Natural killer cell (primary cell): ENCODE measurements around the gene WDR36. TPM values are rescaled to one million over a fixed set of nuclear protein-coding genes. Genes with fewer than 3 reads are reported as not detected.

Source experiments
- ATAC-seq, 3 donors: fragments of 150-1000 bp in 2 of 3; fragments of 200-7000 bp in 1 of 3; cut with Tn5 transposase; 1 replicate in 1 of 3; 2 replicates in 2 of 3; pipeline ENCODE4 v1.10.0; 2021; ENCODE audit warnings: mild to moderate bottlenecking in 2 of 3, moderate library complexity in 2 of 3
- DNase-seq, 2 donors: peaks; one replicate each; pipeline versions ENCODE4 v3.0.0 to v3.0.0-alpha.2; 2013 to 2021; ENCODE audit warnings: mixed read lengths in 1 of 2
- H3K27ac ChIP-seq: one replicate; pipeline ENCODE4 v1.5.1; 2013; ENCODE audit warnings: mild to moderate bottlenecking, low read length
- H3K27me3 ChIP-seq: one replicate; pipeline ENCODE4 v1.6.1; 2013; ENCODE audit warnings: low read length; ENCODE audit not compliant: control insufficient read depth, insufficient read depth
- H3K36me3 ChIP-seq: one replicate; pipeline ENCODE4 v1.6.1; 2013; ENCODE audit warnings: low read length; ENCODE audit not compliant: control insufficient read depth, insufficient read depth
- H3K4me1 ChIP-seq: one replicate; pipeline ENCODE4 v1.6.1; 2013; ENCODE audit warnings: low read length; ENCODE audit not compliant: control insufficient read depth, insufficient read depth
- H3K4me3 ChIP-seq: one replicate; pipeline ENCODE4 v1.5.1; 2013; ENCODE audit warnings: low read length
- H3K9me3 ChIP-seq: one replicate; pipeline ENCODE4 v1.6.1; 2013; ENCODE audit warnings: low read length; ENCODE audit not compliant: control insufficient read depth, insufficient read depth
- H3K27ac Mint-ChIP-seq, 2 donors: one replicate each; pipeline ENCODE4 v1.8.0; 2022; ENCODE audit warnings: mild to moderate bottlenecking in 2 of 2, mixed read lengths in 2 of 2, moderate library complexity in 1 of 2
- H3K27me3 Mint-ChIP-seq, 2 donors: one replicate each; pipeline ENCODE4 v1.8.0; 2022; ENCODE audit warnings: low read depth in 2 of 2, mixed read lengths in 2 of 2
- H3K36me3 Mint-ChIP-seq: one replicate; pipeline ENCODE4 v1.8.0; 2022; ENCODE audit warnings: mixed read lengths
- H3K4me1 Mint-ChIP-seq, 2 donors: one replicate each; pipeline ENCODE4 v1.8.0; 2022; ENCODE audit warnings: mixed read lengths in 2 of 2
- H3K4me3 Mint-ChIP-seq: one replicate; pipeline ENCODE4 v1.8.0; 2022; ENCODE audit warnings: mild to moderate bottlenecking, moderate library complexity, mixed read lengths
- H3K9me3 Mint-ChIP-seq, 2 donors: one replicate each; pipeline ENCODE4 v1.8.0; 2022; ENCODE audit warnings: mixed read lengths in 2 of 2
- CTCF ChIP-seq: fragments of 200-600 bp; IDR thresholded peaks from one replicate; pipeline ENCODE4 v1.8.0; 2022; ENCODE audit warnings: antibody characterized with exemption
- WGBS: methylation state at CpG from one replicate; pipeline ENCODE4 v1.1.7; 2013; ENCODE audit warnings: missing lambda C conversion rate; ENCODE audit not compliant: insufficient coverage; 5-methylcytosine and 5-hydroxymethylcytosine counted together
- intact Hi-C: fragments of 100-400 bp; cut with micrococcal nuclease; formaldehyde crosslinking; loops from one replicate; pipeline ENCODE4 v1.14.2; 2022
- total RNA-seq, 4 donors: library from RNA; stranded (reverse); fragments of 120-200 nt in 1 of 4; gene quantifications; one replicate each; pipeline versions ENCODE4 v1.2.3 to v1.2.4, GENCODE V29; 2013 to 2022

The WDR36 gene
- total RNA-seq, 3 donors from 2014 or later (not counting 1 experiment from before 2014, with no cell fraction given) = 23.0 to 24.8 (median 23.9) TPM

GRCh38 chr5:111173476-111173875 is 81.3 kb downstream of the WDR36 start:
- TF ChIP-seq CTCF = no peak
- no peak overlapping the region for H3K4me3 ChIP-seq
- Mint-ChIP-seq H3K27ac (no peak overlapping the region), H3K9me3 (no peaks in the 10 kb centered on the region), H3K27me3 (peaks cover 4 to 6% of the 10 kb centered on the region in 2 donors), H3K4me3 (no peak overlapping the region), H3K4me1 (no peaks in the 10 kb centered on the region), H3K36me3 (no peaks in the 10 kb centered on the region)
- no peak overlapping the region for H3K27ac ChIP-seq
- ATAC-seq (no peak), DNase-seq (no peak)
- H3K27me3 ChIP-seq = no peaks in the 10 kb centered on the region
- 88% methylated on average over 1 of the region's 2 CpGs for WGBS
- H3K9me3 ChIP-seq = no peaks in the 10 kb centered on the region
- intact Hi-C loops = no loop called here
- no peaks in the 10 kb centered on the region for H3K36me3 ChIP-seq
- no peaks in the 10 kb centered on the region for H3K4me1 ChIP-seq

Other genes with a start within 250 kb of the WDR36 start
- gene TSLP, start 20.6 kb upstream of the WDR36 start, total RNA-seq = not detected
- 1 to 10 TPM in 2 of 3 donors, under 1 TPM in 1; 0.80 to 7.9 (median 7.2) TPM for gene CAMK4, start 132.0 kb downstream of the WDR36 start, total RNA-seq